Esophagus muscularis mucosa (tissue), 4 donors: ENCODE data around the gene ZSCAN2.

Source experiments
- EP300 ChIP-seq: sonication (generic); formaldehyde crosslinking; IDR thresholded peaks from one replicate; pipeline ENCODE4 v1.6.1; 2017; ENCODE audit warnings: antibody characterized with exemption
- POLR2A ChIP-seq: fragments of 450-650 bp; IDR thresholded peaks from one replicate; pipeline ENCODE4 v1.6.1; 2017; ENCODE audit warnings: antibody characterized with exemption, moderate library complexity, mild to moderate bottlenecking, low read depth
- POLR2AphosphoS5 ChIP-seq, 2 donors: sonication (generic); formaldehyde crosslinking; IDR thresholded peaks; one replicate each; pipeline ENCODE4 v1.6.1; 2017; ENCODE audit warnings: antibody characterized with exemption in 2 of 2
- TF ChIP-seq, protein P1 (sequence below), 3 experiments: fragments of 200-600 bp in 2 of 3; fragments of 450-650 bp in 1 of 3; sonication (generic) in 2 of 3; IDR thresholded peaks; one replicate each; pipeline ENCODE4 v1.5.1; 2017 to 2019; ENCODE audit warnings: antibody characterized with exemption in 3 of 3, mild to moderate bottlenecking in 2 of 3, moderate library complexity in 1 of 3

DNA sequence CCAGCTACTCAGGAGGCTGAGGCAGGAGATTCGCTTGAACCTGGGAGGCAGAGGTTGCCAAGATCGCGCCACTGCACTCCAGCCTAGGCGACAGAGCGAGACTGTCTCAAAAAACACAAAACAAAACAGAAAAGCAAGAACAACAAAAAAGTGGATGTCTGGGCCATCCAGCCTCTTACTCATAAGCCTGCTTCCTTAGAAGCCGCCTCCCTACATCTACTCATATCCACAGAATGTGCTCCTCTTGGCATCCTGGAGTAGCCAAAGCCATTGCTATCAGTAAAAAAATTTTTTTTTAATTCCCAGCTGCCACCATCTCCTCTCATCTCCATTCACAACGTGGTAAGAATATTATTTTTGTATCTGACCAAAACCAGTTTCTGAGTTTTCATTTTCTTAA, 10.8 kb downstream of the ZSCAN2 start:
- TF ChIP-seq, protein P1, sequence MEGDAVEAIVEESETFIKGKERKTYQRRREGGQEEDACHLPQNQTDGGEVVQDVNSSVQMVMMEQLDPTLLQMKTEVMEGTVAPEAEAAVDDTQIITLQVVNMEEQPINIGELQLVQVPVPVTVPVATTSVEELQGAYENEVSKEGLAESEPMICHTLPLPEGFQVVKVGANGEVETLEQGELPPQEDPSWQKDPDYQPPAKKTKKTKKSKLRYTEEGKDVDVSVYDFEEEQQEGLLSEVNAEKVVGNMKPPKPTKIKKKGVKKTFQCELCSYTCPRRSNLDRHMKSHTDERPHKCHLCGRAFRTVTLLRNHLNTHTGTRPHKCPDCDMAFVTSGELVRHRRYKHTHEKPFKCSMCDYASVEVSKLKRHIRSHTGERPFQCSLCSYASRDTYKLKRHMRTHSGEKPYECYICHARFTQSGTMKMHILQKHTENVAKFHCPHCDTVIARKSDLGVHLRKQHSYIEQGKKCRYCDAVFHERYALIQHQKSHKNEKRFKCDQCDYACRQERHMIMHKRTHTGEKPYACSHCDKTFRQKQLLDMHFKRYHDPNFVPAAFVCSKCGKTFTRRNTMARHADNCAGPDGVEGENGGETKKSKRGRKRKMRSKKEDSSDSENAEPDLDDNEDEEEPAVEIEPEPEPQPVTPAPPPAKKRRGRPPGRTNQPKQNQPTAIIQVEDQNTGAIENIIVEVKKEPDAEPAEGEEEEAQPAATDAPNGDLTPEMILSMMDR (IDR thresholded peaks at IDR 0.05), result no peak
- no peak for TF ChIP-seq POLR2A
- TF ChIP-seq EP300, result no peak
- no peak for TF ChIP-seq POLR2AphosphoS5 (IDR thresholded peaks at IDR 0.05)
